ENCODE measurements around the gene ARHGEF40. TPM values are rescaled to one million over a fixed set of nuclear protein-coding genes. Genes with fewer than 3 reads are reported as not detected.

The ARHGEF40 gene
- total RNA-seq, 1 donor from 2014 or later: 21.3 TPM

- Histone ChIP-seq H3K4me1 (no peaks in the 10 kb centered on the region), H3K27me3 (ENCODE audit: low read depth) (peaks cover 10% of the 10 kb centered on the region), H3K9me3 (replicated peaks) (no peaks in the 10 kb centered on the region), H3K27ac (replicated peaks) (no peak overlapping the region), H3K4me3 (no peak overlapping the region), H3K36me3 (no peaks in the 10 kb centered on the region)
- DNase-seq: no peak
- no peak for TF ChIP-seq CTCF (IDR thresholded peaks at IDR 0.05; ENCODE audit: borderline replicate concordance)
- intact Hi-C loops (cut with micrococcal nuclease): no loop called here
Measured at GRCh38 chr14:21120686-21121085, 50.6 kb downstream of the ARHGEF40 start.

GRCh38 chr14:21121122-21121521, 51.0 kb downstream of the ARHGEF40 start:
- Histone ChIP-seq H3K4me3 (no peak overlapping the region), H3K9me3 (replicated peaks) (no peaks in the 10 kb centered on the region), H3K4me1 (no peaks in the 10 kb centered on the region), H3K27me3 (ENCODE audit: low read depth) (peaks cover 10% of the 10 kb centered on the region), H3K27ac (replicated peaks) (no peak overlapping the region), H3K36me3 (no peaks in the 10 kb centered on the region)
- no peak for DNase-seq
- no peak for TF ChIP-seq CTCF (IDR thresholded peaks at IDR 0.05; ENCODE audit: borderline replicate concordance)
- intact Hi-C loops (cut with micrococcal nuclease): no loop called here

DNA sequence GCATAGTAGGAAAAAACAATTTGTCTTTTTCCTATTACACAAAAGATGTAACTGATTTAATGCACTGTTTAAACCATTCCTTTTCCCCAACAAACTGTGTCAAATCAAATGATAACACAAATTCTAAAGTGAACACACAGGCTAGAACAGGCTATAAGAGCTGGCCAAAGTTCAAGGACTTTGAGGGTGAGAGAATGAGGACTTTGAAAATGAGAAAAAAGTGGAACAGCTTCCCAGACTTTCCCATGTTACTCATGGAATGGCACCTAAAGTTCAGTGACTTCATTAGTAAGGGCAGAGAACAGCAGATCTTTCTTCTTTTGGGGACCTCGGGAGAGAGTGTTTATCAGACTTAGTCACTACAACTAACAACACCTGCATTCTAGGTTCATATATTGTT, 53.3 kb downstream of the ARHGEF40 start:
- Histone ChIP-seq H3K36me3 (no peaks in the 10 kb centered on the region), H3K27me3 (ENCODE audit: low read depth) (peaks cover 17% of the 10 kb centered on the region), H3K4me3 (no peak overlapping the region), H3K4me1 (no peaks in the 10 kb centered on the region), H3K9me3 (replicated peaks) (no peaks in the 10 kb centered on the region), H3K27ac (replicated peaks) (no peak overlapping the region)
- DNase-seq: no peak
- intact Hi-C loops (cut with micrococcal nuclease): no loop called here
- no peak for TF ChIP-seq CTCF (IDR thresholded peaks at IDR 0.05; ENCODE audit: borderline replicate concordance)

- DNase-seq: no peak
- intact Hi-C loops (cut with micrococcal nuclease): no loop called here
- TF ChIP-seq CTCF (IDR thresholded peaks at IDR 0.05; ENCODE audit: borderline replicate concordance): no peak
- Histone ChIP-seq H3K27ac (replicated peaks) (no peak overlapping the region), H3K36me3 (no peaks in the 10 kb centered on the region), H3K9me3 (replicated peaks) (peaks cover 6% of the 10 kb centered on the region), H3K27me3 (ENCODE audit: low read depth) (no peaks in the 10 kb centered on the region), H3K4me1 (no peaks in the 10 kb centered on the region), H3K4me3 (no peak overlapping the region)
Measured at GRCh38 chr14:21133901-21134300, 63.8 kb downstream of the ARHGEF40 start.

GRCh38 chr14:21136024-21136423, 65.9 kb downstream of the ARHGEF40 start:
- H3K27me3 ChIP-seq (ENCODE audit: low read depth): peaks cover 8% of the 10 kb centered on the region
- H3K36me3 ChIP-seq: no peaks in the 10 kb centered on the region
- H3K27ac ChIP-seq (replicated peaks): no peak overlapping the region
- peaks cover 2% of the 10 kb centered on the region for H3K9me3 ChIP-seq (replicated peaks)
- TF ChIP-seq CTCF (IDR thresholded peaks at IDR 0.05; ENCODE audit: borderline replicate concordance): peak; percentile 69
- intact Hi-C loops (cut with micrococcal nuclease): no loop called here
- no peak for DNase-seq
- no peak overlapping the region for H3K4me3 ChIP-seq
- no peaks in the 10 kb centered on the region for H3K4me1 ChIP-seq

Small RNA genes within 50 kb of the gene (microRNA-seq; reads per million reads assigned to microRNA genes)
- not detected for gene MIR6717

Other genes with a start within 250 kb of the ARHGEF40 start
- not detected for gene RNASE3, start 178.9 kb upstream of the ARHGEF40 start, total RNA-seq
- gene RNASE2, start 114.8 kb upstream of the ARHGEF40 start, total RNA-seq: 1.3 TPM
- 37.3 TPM for gene METTL17, start 80.3 kb upstream of the ARHGEF40 start, total RNA-seq
- not detected for gene SLC39A2, start 71.0 kb upstream of the ARHGEF40 start, total RNA-seq
- 346 TPM for gene NDRG2, start 45.2 kb upstream of the ARHGEF40 start, total RNA-seq
- 1.6 TPM for gene TPPP2, start 40.1 kb upstream of the ARHGEF40 start, total RNA-seq
- gene RNASE13, start 35.5 kb upstream of the ARHGEF40 start, total RNA-seq: not detected
- gene RNASE7, start 27.9 kb upstream of the ARHGEF40 start, total RNA-seq: not detected
- gene RNASE8, start 12.5 kb upstream of the ARHGEF40 start, total RNA-seq: not detected
- gene ZNF219, start 28.4 kb downstream of the ARHGEF40 start, total RNA-seq: 44.9 TPM
- gene TMEM253, start 30.8 kb downstream of the ARHGEF40 start, total RNA-seq: 0.19 TPM
- not detected for gene OR5AU1, start 85.8 kb downstream of the ARHGEF40 start, total RNA-seq
- gene HNRNPC, start 199.1 kb downstream of the ARHGEF40 start, total RNA-seq: 273 TPM
- gene RPGRIP1, start 209.8 kb downstream of the ARHGEF40 start, total RNA-seq: 0.30 TPM

Measured in left ventricle myocardium inferior (tissue), 1 donor.